Measurements from ENCODE around the gene MGAT3.
"Not testable (repeated sequence)": the region's sequence is repeated elsewhere in the genome, so short reads cannot be mapped to it uniquely, and the experiment has no call there.

MGAT3 gene

GRCh38 chr22:39490135-39490798 lies 33.5 kb downstream of the MGAT3 start:
- peak; percentile 85 for DNase-seq (ENCODE audit: low spot score)

GRCh38 chr22:39490966-39491680 lies 34.3 kb downstream of the MGAT3 start:
- no peak for DNase-seq (ENCODE audit: low spot score)

GRCh38 chr22:39491696-39492095 lies 34.9 kb downstream of the MGAT3 start:
- no peak for DNase-seq (ENCODE audit: low spot score)

- no peak for DNase-seq (ENCODE audit: low spot score)
These were observed 35.4 kb downstream of the MGAT3 start for GRCh38 chr22:39492186-39492585.

GRCh38 chr22:39493759-39494158 lies 36.9 kb downstream of the MGAT3 start:
- DNase-seq (ENCODE audit: low spot score): no peak

- no peak for DNase-seq (ENCODE audit: low spot score)
These were observed 37.8 kb downstream of the MGAT3 start for GRCh38 chr22:39494471-39495120.

- peak; percentile 82 for DNase-seq (ENCODE audit: low spot score)
These were observed 39.5 kb downstream of the MGAT3 start for GRCh38 chr22:39496131-39496838.

- no peak for DNase-seq (ENCODE audit: low spot score)
These were observed 40.6 kb downstream of the MGAT3 start for GRCh38 chr22:39497429-39497828.

GRCh38 chr22:39498368-39498767 lies 41.6 kb downstream of the MGAT3 start:
- DNase-seq (ENCODE audit: low spot score): no peak

- peak; percentile 40 for DNase-seq (ENCODE audit: low spot score)
These were observed 42.0 kb downstream of the MGAT3 start for GRCh38 chr22:39498802-39499201.

GRCh38 chr22:39500101-39500500 lies 43.3 kb downstream of the MGAT3 start:
- no peak for DNase-seq (ENCODE audit: low spot score)

- DNase-seq (ENCODE audit: low spot score): no peak
These were observed 44.9 kb downstream of the MGAT3 start for GRCh38 chr22:39501644-39502108.

GRCh38 chr22:39502109-39502788 lies 45.4 kb downstream of the MGAT3 start, which contains the start of gene MIEF1:
MIEF1 (plus strand) TSS chr22:39502290; CDS start chr22:39511295, 9,005 bp downstream.
- DNase-seq (ENCODE audit: low spot score): peak; percentile 98

GRCh38 chr22:39502789-39503409 lies 46.1 kb downstream of the MGAT3 start:
- no peak for DNase-seq (ENCODE audit: low spot score)

- DNase-seq (ENCODE audit: low spot score): no peak
These were observed 46.8 kb downstream of the MGAT3 start for GRCh38 chr22:39503630-39504029.

- no peak for DNase-seq (ENCODE audit: low spot score)
These were observed 47.3 kb downstream of the MGAT3 start for GRCh38 chr22:39504071-39504470.

- DNase-seq (ENCODE audit: low spot score): not testable (repeated sequence)
These were observed 50.2 kb downstream of the MGAT3 start for GRCh38 chr22:39507021-39507420.

- no peak for DNase-seq (ENCODE audit: low spot score)
These were observed 51.6 kb downstream of the MGAT3 start for GRCh38 chr22:39508393-39508792.

GRCh38 chr22:39510529-39511149 lies 53.8 kb downstream of the MGAT3 start:
- DNase-seq (ENCODE audit: low spot score): no peak

- DNase-seq (ENCODE audit: low spot score): no peak
These were observed 54.4 kb downstream of the MGAT3 start for GRCh38 chr22:39511226-39511625.
